Stomach smooth muscle (tissue), 2 donors: Measurements from ENCODE around the gene SLC2A10.

Experiments used
- H3K27ac ChIP-seq: one replicate; pipeline ENCODE4 v1.7.0; 2013; ENCODE audit warnings: mild to moderate bottlenecking, low read length, inconsistent platforms
- H3K27me3 ChIP-seq, 2 donors: one replicate each; pipeline ENCODE4 v1.7.0; 2013; ENCODE audit warnings: low read length in 2 of 2; ENCODE audit not compliant: insufficient read depth in 2 of 2, control insufficient read depth in 1 of 2
- H3K36me3 ChIP-seq, 2 donors: one replicate each; pipeline ENCODE4 v1.7.0; 2013; ENCODE audit warnings: low read length in 2 of 2; ENCODE audit not compliant: control insufficient read depth in 2 of 2, insufficient read depth in 2 of 2
- H3K4me1 ChIP-seq: one replicate; pipeline ENCODE4 v1.7.0; 2013; ENCODE audit warnings: low read length; ENCODE audit not compliant: control insufficient read depth, insufficient read depth
- H3K4me3 ChIP-seq, 2 donors: one replicate each; pipeline ENCODE4 v1.7.0; 2013; ENCODE audit warnings: low read length in 2 of 2
- H3K9ac ChIP-seq, 2 donors: one replicate each; pipeline ENCODE4 v1.7.0; 2013; ENCODE audit warnings: low read length in 2 of 2, mild to moderate bottlenecking in 1 of 2
- H3K9me3 ChIP-seq, 2 donors: one replicate each; pipeline ENCODE4 v1.7.0; 2013; ENCODE audit warnings: low read length in 2 of 2; ENCODE audit not compliant: control insufficient read depth in 2 of 2
- donor health status: healthy.
- donor health status: Pancreatic carcinoma.

Gene SLC2A10

GRCh38 chr20:46704714-46705377, 4.6 kb upstream of the SLC2A10 start:
- no peak overlapping the region for H3K27ac ChIP-seq
- no peaks in the 10 kb centered on the region for H3K9me3 ChIP-seq
- H3K36me3 ChIP-seq, result no peaks in the 10 kb centered on the region

GRCh38 chr20:46705378-46705729, 4.1 kb upstream of the SLC2A10 start:
- Histone ChIP-seq H3K9me3 (no peaks in the 10 kb centered on the region), H3K4me1 (peaks cover 12% of the 10 kb centered on the region), H3K36me3 (no peaks in the 10 kb centered on the region), H3K27me3 (peaks cover 0 to 7% of the 10 kb centered on the region in 2 donors), H3K9ac (no peak overlapping the region), H3K27ac (no peak overlapping the region), H3K4me3 (no peak overlapping the region)

More at GRCh38 chr20:46704714-46705377, 4.6 kb upstream of the SLC2A10 start:
- H3K9ac ChIP-seq, result no peak overlapping the region
- peaks cover 7% of the 10 kb centered on the region for H3K4me1 ChIP-seq
- peaks cover 0 to 10% of the 10 kb centered on the region in 2 donors for H3K27me3 ChIP-seq
- no peak overlapping the region for H3K4me3 ChIP-seq

GRCh38 chr20:46706242-46706641, 3.2 kb upstream of the SLC2A10 start:
- H3K9ac ChIP-seq, result no peak overlapping the region
- H3K36me3 ChIP-seq, result no peaks in the 10 kb centered on the region
- H3K4me1 ChIP-seq, result peaks cover 16% of the 10 kb centered on the region
- no peak overlapping the region for H3K4me3 ChIP-seq
- H3K27ac ChIP-seq, result no peak overlapping the region
- peaks cover 0 to 4% of the 10 kb centered on the region in 2 donors for H3K27me3 ChIP-seq
- no peaks in the 10 kb centered on the region for H3K9me3 ChIP-seq

- Histone ChIP-seq H3K9ac (no peak overlapping the region), H3K4me1 (peaks cover 16% of the 10 kb centered on the region), H3K27me3 (no peaks in the 10 kb centered on the region), H3K36me3 (no peaks in the 10 kb centered on the region), H3K4me3 (no peak overlapping the region), H3K9me3 (no peaks in the 10 kb centered on the region), H3K27ac (no peak overlapping the region)
Observed at GRCh38 chr20:46708172-46708860, 1.1 kb upstream of the SLC2A10 start.

GRCh38 chr20:46709055-46709458, 392 bp upstream of the SLC2A10 start:
- peak overlapping the region; percentile 78 to 83 for H3K9ac ChIP-seq
- no peaks in the 10 kb centered on the region for H3K9me3 ChIP-seq
- peaks cover 16% of the 10 kb centered on the region for H3K4me1 ChIP-seq
- H3K36me3 ChIP-seq, result no peaks in the 10 kb centered on the region
- H3K27me3 ChIP-seq, result no peaks in the 10 kb centered on the region
- H3K27ac ChIP-seq, result peak overlapping the region; percentile 49
- H3K4me3 ChIP-seq, result peak overlapping the region; percentile 88 to 92

- no peaks in the 10 kb centered on the region for H3K9me3 ChIP-seq
- no peaks in the 10 kb centered on the region for H3K36me3 ChIP-seq
- H3K27me3 ChIP-seq, result no peaks in the 10 kb centered on the region
- peak overlapping the region; percentile 83 to 89 for H3K9ac ChIP-seq
- peaks cover 21% of the 10 kb centered on the region for H3K4me1 ChIP-seq
- H3K4me3 ChIP-seq, result peak overlapping the region; percentile 88 to 92
- peak overlapping the region; percentile 49 for H3K27ac ChIP-seq
Observed at GRCh38 chr20:46710153-46710913, 884 bp downstream of the SLC2A10 start.

- Histone ChIP-seq H3K27me3 (no peaks in the 10 kb centered on the region), H3K9me3 (no peaks in the 10 kb centered on the region), H3K27ac (no peak overlapping the region), H3K36me3 (no peaks in the 10 kb centered on the region), H3K4me3 (no peak overlapping the region), H3K9ac (no peak overlapping the region), H3K4me1 (peaks cover 23% of the 10 kb centered on the region)
Observed at GRCh38 chr20:46712056-46712636, 2.7 kb downstream of the SLC2A10 start.

GRCh38 chr20:46713957-46714834, 4.7 kb downstream of the SLC2A10 start:
- Histone ChIP-seq H3K27me3 (no peaks in the 10 kb centered on the region), H3K4me3 (no peak overlapping the region), H3K4me1 (peaks cover 17% of the 10 kb centered on the region), H3K27ac (no peak overlapping the region), H3K9ac (no peak overlapping the region), H3K9me3 (no peaks in the 10 kb centered on the region), H3K36me3 (no peaks in the 10 kb centered on the region)

- Histone ChIP-seq H3K9me3 (no peaks in the 10 kb centered on the region), H3K4me3 (peak overlapping the region in 1 of 2 donors; percentile 15), H3K4me1 (peaks cover 11% of the 10 kb centered on the region), H3K27ac (no peak overlapping the region), H3K9ac (no peak overlapping the region), H3K36me3 (no peaks in the 10 kb centered on the region), H3K27me3 (no peaks in the 10 kb centered on the region)
Observed at GRCh38 chr20:46715292-46715756, 5.9 kb downstream of the SLC2A10 start.
